Urinary bladder (tissue), 4 donors: ENCODE measurements around the gene KRT23. TPM values are rescaled to one million over a fixed set of nuclear protein-coding genes. Genes with fewer than 3 reads are reported as not detected.

Experiments
- DNase-seq: peaks from one replicate; pipeline ENCODE4 v3.0.0-alpha.2; 2015; ENCODE audit errors: extremely low spot score
- H3K27ac ChIP-seq: one replicate; pipeline ENCODE4 v1.5.1; 2013; ENCODE audit warnings: low read depth, mild to moderate bottlenecking, moderate library complexity
- H3K36me3 ChIP-seq: one replicate; pipeline ENCODE4 v1.6.1; 2013; ENCODE audit warnings: mild to moderate bottlenecking, moderate library complexity; ENCODE audit not compliant: insufficient read depth
- H3K4me1 ChIP-seq: one replicate; pipeline ENCODE4 v1.6.1; 2013; ENCODE audit warnings: mild to moderate bottlenecking, moderate library complexity; ENCODE audit not compliant: insufficient read depth
- H3K4me3 ChIP-seq: one replicate; pipeline ENCODE4 v1.5.1; 2013; ENCODE audit warnings: low read depth, low read length
- WGBS: extraction: QIAGEN DNeasy Blood & Tissue Kit; methylation state at CpG from one replicate; pipeline ENCODE4 v1.1.7; 2013; 5-methylcytosine and 5-hydroxymethylcytosine counted together
- polyA plus RNA-seq: library from polyadenylated mRNA; stranded (reverse); fragments of 200-250 nt; gene quantifications from one replicate; pipeline ENCODE4 v1.2.3, GENCODE V29; 2013
- total RNA-seq: library from RNA; depleted of rRNA; stranded (reverse); fragments of >200 nt; gene quantifications from one replicate; pipeline ENCODE4 v1.2.3, GENCODE V29; 2014
- donor health status: healthy with polysubstance abuse.
- donor health status: healthy.

The KRT23 gene
- total and polyA plus RNA-seq, 2 donors = 0.87 to 14.7 TPM

DNA sequence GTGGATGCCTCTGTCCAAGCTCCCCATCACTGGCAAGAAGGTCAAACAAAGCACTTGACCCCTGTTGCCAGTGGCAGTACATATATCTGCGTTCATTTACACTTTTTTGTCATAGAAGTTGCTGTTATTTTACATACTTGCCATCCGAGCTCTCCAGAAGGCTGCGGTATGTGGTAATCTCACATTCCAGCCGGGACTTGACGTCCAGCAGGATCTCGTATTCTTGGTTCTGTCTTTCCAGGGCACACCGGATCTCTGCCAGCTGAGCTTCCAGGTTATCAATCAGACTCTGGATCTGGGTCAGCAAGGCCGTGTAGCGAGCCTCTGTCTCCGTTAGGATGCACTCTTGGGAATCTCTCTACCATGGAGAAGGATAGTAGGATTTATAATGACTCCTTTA lies 22.7 kb upstream of the KRT23 start:
- no peaks in the 10 kb centered on the region for H3K36me3 ChIP-seq
- DNase-seq = no peak
- H3K4me3 ChIP-seq = no peak overlapping the region
- no peaks in the 10 kb centered on the region for H3K4me1 ChIP-seq
- no peak overlapping the region for H3K27ac ChIP-seq
- 63% methylated on average over 10 of the region's 10 CpGs for WGBS

DNA sequence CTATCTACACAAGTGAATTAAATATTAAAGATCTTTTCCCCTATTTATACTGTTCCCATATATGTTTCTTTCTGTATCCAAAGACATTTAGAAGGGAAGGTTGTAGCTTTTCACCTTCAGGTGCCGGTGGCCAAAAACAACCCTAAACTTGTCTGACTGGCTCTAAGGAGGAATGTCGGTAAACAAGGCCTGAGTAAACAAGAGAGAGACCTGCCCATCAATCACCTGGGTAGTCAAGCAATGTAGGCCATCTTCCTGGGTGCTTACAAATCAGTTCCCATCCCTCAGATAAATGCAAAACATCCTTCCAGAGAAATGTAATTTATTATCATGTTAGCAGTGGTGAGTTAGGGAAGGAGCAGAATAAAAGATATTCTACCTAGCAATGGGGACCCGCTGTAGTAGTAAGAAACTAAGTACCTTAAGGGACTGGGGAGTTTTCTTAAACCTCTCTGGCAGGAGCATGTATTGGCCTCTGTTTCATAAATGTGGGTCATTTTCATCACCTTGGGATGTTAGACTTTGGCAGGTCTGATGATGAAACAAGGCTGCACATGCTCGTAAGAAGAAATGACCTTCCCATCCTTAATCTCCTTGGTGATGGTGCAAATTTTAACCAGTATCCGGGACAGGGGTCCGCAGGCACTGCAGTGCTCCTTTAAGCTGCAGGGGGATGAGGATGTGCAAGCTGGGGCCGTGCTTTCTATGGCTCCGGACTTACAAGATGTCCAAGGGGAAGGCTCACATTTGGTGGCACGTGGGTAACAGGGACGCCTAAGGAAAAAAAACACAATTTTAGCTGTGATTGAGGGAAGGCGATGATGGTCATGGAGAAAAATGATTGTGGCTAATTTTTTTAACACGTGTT lies 20.9 kb upstream of the KRT23 start:
- WGBS = 74% methylated on average over 12 of the region's 12 CpGs
- H3K4me3 ChIP-seq = no peak overlapping the region
- no peak for DNase-seq
- H3K4me1 ChIP-seq = no peaks in the 10 kb centered on the region
- no peak overlapping the region for H3K27ac ChIP-seq
- H3K36me3 ChIP-seq = no peaks in the 10 kb centered on the region

- no peak overlapping the region for H3K4me3 ChIP-seq
- no peak overlapping the region for H3K27ac ChIP-seq
- 66% methylated on average over 8 of the region's 8 CpGs for WGBS
- H3K36me3 ChIP-seq = no peaks in the 10 kb centered on the region
- no peaks in the 10 kb centered on the region for H3K4me1 ChIP-seq
- DNase-seq = peak; percentile 74
These were observed 19.2 kb upstream of the KRT23 start for GRCh38 chr17:40956401-40957254.

- Histone ChIP-seq H3K27ac (no peak overlapping the region), H3K36me3 (no peaks in the 10 kb centered on the region)
- 78% methylated on average over 2 of the region's 2 CpGs for WGBS
These were observed 16.4 kb upstream of the KRT23 start for GRCh38 chr17:40953881-40954280.

GRCh38 chr17:40952661-40953060 lies 15.2 kb upstream of the KRT23 start:
- no peaks in the 10 kb centered on the region for H3K36me3 ChIP-seq
- H3K4me3 ChIP-seq = no peak overlapping the region
- H3K27ac ChIP-seq = no peak overlapping the region
- WGBS = 59% methylated on average over 1 of the region's 1 CpG
- no peaks in the 10 kb centered on the region for H3K4me1 ChIP-seq
- no peak for DNase-seq

More at GRCh38 chr17:40953881-40954280, 16.4 kb upstream of the KRT23 start:
- no peak overlapping the region for H3K4me3 ChIP-seq
- H3K4me1 ChIP-seq = no peaks in the 10 kb centered on the region
- no peak for DNase-seq

- Histone ChIP-seq H3K27ac (no peak overlapping the region), H3K4me3 (no peak overlapping the region), H3K36me3 (no peaks in the 10 kb centered on the region), H3K4me1 (no peaks in the 10 kb centered on the region)
- DNase-seq = no peak
- WGBS = 78% methylated on average over 2 of the region's 2 CpGs
These were observed 14.7 kb upstream of the KRT23 start for GRCh38 chr17:40952154-40952553.

DNA sequence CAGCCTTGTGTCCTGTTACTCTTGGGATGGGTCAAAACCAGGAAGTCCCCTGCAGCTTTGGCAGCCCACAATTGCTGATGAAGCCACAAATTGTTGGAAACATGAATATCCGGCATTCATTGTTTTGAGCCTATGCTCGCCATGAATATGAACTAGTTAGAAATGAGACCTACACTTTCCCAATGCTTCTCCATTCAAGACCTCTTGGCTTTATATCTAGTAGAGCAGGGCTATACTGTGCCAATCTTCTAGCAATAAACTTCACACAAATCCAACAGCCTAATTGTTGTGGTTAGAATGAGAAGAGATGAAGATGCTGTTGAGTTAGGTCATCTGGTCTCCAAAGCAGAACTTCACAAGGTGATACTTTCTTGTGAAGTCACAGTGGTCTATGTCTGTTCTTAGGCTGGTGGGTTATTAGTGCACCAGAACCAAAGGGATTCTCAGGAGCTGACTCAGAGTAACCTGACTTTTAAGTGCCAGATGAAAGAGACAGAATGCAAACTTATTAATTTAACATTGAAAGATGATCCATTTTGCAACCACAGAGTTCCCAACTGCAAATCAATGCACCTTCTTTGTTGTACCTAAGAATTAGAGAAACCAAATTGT lies 13.7 kb upstream of the KRT23 start:
- WGBS = 96% methylated on average over 2 of the region's 2 CpGs
- no peak overlapping the region for H3K4me3 ChIP-seq

DNA sequence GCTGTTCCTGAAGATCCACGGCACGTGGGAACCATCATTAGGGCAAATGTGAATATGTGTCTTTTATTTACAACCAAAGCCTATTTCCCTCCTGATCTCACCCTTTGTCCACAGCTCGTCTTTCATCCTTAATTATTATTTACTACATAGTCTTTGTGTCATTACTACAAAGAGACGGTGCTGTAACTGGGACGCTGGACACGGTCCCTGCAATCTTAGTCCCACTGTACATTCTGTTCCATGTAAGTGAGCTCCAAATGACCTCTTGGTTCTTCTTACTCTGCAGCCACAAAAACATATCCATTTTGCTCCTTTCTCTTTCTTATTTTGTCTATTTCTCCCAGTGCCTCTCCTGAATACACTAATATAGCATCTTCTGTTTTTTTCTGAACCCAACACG lies 12.7 kb upstream of the KRT23 start:
- no peak overlapping the region for H3K27ac ChIP-seq
- WGBS = 79% methylated on average over 7 of the region's 7 CpGs
- H3K36me3 ChIP-seq = no peaks in the 10 kb centered on the region
- H3K4me3 ChIP-seq = no peak overlapping the region
- H3K4me1 ChIP-seq = no peaks in the 10 kb centered on the region
- DNase-seq = no peak

More for the DNA sequence above, 13.7 kb upstream of the KRT23 start:
- Histone ChIP-seq H3K4me1 (no peaks in the 10 kb centered on the region), H3K27ac (no peak overlapping the region), H3K36me3 (no peaks in the 10 kb centered on the region)
- DNase-seq = no peak

DNA sequence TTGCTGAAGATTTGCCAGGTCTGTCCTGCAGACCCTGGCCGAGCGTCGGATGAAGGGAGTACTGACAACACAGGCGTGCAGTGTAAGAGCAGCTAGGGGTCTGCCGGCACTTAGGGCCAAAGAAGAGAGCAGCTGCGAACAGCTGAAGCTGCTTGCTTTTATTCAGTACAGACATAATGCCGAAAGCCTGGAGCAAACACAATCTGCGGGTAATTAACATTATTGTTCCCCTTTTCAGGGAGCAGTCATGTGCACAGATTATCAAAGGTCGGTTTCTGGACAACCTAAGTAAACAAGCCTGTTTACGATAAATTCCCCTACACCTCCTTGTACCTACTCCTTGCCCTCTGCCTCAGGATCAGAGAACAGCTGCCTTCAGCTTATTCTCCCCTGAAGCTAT lies 12.0 kb upstream of the KRT23 start:
- DNase-seq = no peak
- Histone ChIP-seq H3K36me3 (no peaks in the 10 kb centered on the region), H3K4me3 (no peak overlapping the region), H3K27ac (no peak overlapping the region), H3K4me1 (no peaks in the 10 kb centered on the region)
- WGBS = 20% methylated on average over 10 of the region's 10 CpGs

- Histone ChIP-seq H3K4me1 (no peaks in the 10 kb centered on the region), H3K27ac (no peak overlapping the region), H3K36me3 (no peaks in the 10 kb centered on the region), H3K4me3 (no peak overlapping the region)
- DNase-seq = no peak
- 81% methylated on average over 2 of the region's 2 CpGs for WGBS
These were observed 10.5 kb upstream of the KRT23 start for GRCh38 chr17:40947929-40948328.

DNA sequence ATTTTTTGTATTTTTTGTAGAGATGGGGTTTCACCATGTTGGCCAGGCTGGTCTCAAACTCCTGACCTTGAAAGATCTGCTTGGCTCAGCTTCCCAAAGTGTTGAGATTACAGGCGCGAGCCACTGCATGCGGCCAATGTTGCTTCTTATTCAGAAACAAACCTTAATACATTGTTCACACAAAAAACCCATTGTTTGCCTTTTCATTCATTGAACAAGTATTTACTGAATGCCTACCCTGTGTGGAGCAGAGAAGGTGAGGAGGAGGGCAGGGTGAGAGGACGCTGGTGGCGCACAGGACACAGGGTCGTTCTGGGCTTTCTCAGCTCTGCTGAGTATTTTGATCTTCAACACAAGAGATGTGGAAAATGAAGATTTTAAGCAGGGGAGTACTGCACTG lies 8.0 kb upstream of the KRT23 start:
- H3K36me3 ChIP-seq = no peaks in the 10 kb centered on the region
- no peak for DNase-seq
- no peak overlapping the region for H3K4me3 ChIP-seq
- H3K27ac ChIP-seq = no peak overlapping the region
- no peaks in the 10 kb centered on the region for H3K4me1 ChIP-seq
- WGBS = 86% methylated on average over 6 of the region's 6 CpGs

DNA sequence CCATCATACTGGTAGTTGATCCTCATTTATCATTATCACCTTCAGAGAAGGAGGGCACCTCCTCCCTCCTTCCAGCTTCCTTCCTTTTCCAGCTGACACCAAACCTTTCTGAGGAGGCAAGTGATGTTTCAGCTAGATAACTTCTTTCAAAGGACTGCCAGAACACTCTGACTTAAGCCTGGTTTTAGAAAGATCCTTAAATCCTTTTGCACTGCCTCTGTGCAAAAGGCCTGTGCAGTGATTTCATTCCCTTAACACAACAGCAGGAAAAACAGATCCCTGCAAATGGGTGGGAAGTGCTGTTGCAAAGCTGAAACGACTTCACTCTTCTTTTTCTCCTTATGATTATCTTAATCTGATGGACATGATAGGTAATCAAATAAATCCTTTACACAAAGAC lies 7.1 kb upstream of the KRT23 start:
- no peak for DNase-seq
- 14% methylated on average over 1 of the region's 1 CpG for WGBS
- Histone ChIP-seq H3K36me3 (no peaks in the 10 kb centered on the region), H3K27ac (no peak overlapping the region), H3K4me3 (no peak overlapping the region), H3K4me1 (no peaks in the 10 kb centered on the region)

- Histone ChIP-seq H3K36me3 (no peaks in the 10 kb centered on the region), H3K27ac (no peak overlapping the region), H3K4me3 (no peak overlapping the region), H3K4me1 (no peaks in the 10 kb centered on the region)
- 81% methylated on average over 3 of the region's 3 CpGs for WGBS
- no peak for DNase-seq
These were observed 5.1 kb upstream of the KRT23 start for GRCh38 chr17:40942553-40942952.
